GM21786 (cell line): ENCODE measurements around the gene TARS1.
"Not testable (repeated sequence)": the region's sequence is repeated elsewhere in the genome, so short reads cannot be mapped to it uniquely, and the experiment has no call there.

ENCODE experiments used
- ATAC-seq: cut with Tn5 transposase; IDR thresholded peaks from one replicate; pipeline ENCODE4 v1.9.1; 2021; ENCODE audit not compliant: unreplicated experiment

TARS1 gene

GRCh38 chr5:33487236-33487635 is 46.5 kb downstream of the TARS1 start:
- no peak for ATAC-seq

GRCh38 chr5:33488558-33489355 is 48.0 kb downstream of the TARS1 start:
- ATAC-seq, result no peak

DNA sequence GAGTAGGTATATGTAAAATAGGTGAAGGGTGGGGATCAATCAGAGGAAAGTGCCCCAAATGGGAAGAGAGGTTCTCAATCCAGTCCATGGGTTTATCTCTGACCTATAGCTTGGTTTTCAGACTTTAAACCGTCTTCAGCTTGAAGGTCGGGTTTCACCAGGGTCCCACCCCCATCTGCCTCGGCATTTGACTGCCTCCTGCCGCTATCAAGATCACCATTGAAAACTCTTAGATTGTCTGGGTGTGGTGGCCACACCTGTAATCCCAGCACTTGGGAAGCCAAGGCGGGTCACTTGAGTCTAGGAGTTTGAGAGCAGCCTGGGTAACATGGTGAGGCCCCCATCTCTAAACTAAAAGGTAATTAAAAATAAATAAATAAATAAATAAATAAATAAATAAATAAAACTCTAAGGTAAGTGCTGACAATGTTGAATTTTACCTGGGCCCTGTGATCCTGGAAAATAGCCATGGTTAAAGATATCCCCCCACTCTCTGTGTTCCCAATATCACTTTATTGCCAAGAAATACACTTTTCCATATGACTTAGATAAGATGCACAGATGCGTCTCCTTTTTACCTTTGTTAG is 48.8 kb downstream of the TARS1 start:
- no peak for ATAC-seq

DNA sequence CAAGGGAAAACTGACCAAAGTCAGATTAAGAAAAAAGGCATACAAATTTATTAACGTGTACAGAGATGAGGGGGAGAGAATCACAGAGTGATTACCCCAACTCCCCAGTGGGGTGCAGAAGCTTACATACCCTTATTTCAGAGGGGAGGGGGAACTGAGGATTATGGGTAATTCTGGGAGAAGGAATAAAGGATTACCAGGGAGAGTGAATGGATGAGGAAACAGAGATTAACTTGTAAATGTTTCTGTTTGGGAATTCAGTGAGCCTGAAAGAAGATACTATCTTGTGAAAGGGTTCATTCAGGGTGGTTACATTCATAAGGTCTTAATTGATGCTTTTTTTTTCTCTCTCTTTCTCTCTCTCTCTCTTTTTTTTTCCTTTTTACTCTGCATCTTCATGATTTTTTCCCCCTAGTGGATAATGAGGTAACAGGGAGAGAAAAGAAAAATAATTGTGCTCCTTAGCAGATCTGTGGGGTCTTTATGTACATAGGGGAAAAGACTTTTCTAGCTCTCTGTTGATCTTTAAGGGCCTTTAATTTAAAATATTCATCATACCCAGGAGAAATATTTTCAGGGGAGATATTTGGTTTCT is 49.4 kb downstream of the TARS1 start:
- ATAC-seq, result no peak

DNA sequence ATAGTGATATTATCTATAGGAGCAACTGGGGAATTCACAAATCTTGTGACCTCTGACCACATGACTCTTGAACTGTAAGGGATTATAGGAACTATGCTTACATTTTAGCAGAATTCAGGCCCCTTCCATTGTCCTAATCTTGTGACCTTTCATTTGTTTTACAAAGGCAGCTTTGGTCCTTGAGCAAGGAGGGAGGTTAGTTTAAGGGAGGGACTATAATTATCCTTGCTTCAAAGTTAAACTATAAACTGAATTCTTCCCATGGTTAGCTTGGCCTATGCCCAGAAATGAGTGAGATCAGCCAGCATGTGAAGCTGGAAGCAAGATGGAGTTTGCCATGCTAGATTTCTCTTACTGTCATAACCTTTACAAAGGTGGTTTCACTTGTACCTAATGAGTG is 51.2 kb downstream of the TARS1 start:
- no peak for ATAC-seq

- no peak for ATAC-seq
These were observed 53.7 kb downstream of the TARS1 start for GRCh38 chr5:33494466-33494865.

- ATAC-seq, result no peak
These were observed 60.5 kb downstream of the TARS1 start for GRCh38 chr5:33501260-33501659.

DNA sequence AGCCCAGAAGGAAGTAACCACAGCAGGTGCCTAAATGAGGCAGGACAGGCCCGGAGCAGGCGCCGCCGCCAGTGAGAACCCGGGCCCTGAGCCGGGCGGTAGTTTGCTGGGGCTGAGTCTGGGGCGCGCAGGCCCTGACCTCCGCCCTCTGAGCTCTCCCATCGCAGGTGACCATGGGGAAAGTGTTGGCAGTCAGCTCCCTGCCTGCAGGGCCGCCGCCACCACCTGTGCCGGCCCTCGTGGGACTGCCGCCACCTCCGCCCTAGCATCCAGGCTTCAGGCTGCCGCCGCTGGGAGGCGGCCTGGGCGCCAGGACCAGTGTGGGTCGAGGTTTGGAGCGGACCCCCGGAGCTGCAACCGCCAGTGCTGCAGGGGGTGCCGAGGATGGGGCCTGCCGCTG is 61.1 kb downstream of the TARS1 start:
- ATAC-seq, result no peak

GRCh38 chr5:33504570-33504969 is 63.8 kb downstream of the TARS1 start:
- ATAC-seq, result no peak

DNA sequence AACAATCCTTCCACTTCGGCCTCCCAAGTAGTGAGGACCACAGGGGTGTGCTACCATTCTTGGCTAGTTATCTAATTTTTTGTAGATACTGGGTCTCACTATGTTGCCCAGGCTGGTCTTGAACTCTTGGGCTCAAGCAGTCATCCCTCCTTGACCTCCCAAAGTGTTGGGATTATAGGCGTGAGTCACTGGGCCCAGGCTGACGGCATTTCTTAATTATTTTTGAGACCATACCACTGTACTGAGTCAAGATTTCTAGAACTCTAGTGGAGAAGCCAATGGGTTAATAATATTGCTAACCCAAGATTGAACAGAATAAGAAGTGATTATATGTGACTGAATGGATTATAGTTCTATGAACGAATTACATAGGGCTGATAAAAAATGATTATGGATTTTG is 66.7 kb downstream of the TARS1 start:
- ATAC-seq, result no peak

DNA sequence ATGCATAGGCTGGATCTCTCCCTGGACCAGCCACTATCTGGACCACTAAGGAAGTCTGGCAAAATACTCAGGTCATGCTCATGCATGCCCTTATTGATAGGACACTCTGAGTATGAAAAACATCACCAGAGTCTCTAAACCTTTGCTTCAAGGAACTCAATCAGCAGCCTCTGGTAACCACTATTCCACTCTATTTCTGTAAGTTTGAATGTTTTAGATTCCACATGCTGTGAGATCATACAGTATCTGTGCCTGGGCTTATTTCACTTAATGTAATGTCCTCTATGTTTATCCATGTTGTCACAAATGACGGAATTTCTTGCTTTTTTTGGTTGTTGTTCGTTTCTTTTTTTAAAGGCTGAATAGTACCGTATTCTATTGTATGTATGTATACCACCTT is 68.3 kb downstream of the TARS1 start:
- ATAC-seq, result no peak

DNA sequence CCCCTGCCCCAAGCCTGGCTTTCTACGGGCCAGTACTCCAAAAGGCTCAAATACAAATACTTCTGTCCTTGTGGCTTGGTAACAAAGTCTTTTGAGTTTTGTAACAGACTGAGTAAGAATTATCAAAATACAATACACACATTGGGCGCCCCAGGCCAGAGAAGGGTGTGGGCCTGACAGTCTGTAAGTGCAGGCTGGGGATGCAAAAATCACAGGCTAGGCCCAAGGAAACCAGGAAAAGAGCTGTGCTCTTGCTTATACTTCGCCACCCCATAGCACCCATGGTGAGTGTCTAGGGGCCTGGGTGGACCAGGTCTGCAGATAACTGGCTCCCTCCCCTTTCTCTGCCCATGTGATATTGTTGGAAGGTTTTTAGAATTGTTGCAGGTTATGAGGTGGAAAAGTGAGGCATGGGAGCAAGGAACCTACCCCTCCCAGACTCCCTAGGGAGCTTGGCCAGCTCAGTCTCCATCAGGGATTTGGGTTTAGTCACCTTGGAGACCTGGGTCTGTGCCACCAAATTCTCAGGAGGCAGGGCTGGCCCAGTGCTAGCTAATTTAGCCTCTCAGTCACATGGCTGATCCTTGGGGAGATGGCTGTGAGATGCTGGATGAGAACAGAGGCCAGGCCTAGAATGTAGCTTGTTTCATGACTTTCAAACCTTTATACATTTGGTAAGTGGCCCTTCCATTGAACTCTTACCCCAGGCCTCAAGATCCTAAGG is 72.9 kb downstream of the TARS1 start:
- ATAC-seq, result no peak

DNA sequence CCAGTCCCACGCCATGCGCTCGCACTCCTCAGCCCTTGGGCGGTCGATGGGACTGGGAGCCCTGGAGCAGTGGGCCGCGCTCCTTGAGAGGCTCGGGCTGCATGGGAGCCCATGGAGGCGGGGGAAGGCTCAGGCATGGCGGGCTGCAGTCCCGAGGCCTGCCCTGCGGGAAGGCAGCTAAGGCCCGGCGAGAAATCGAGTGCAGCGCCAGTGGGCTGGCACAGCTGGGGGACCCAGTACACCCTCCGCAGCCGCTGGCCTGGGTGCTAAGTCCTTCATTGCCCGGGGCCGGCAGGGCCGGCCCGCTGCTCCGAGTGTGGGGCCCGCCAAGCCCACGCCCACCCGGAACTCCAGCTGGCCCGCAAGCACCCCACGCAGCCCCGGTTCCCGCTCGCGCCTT is 74.6 kb downstream of the TARS1 start:
- ATAC-seq, result not testable (repeated sequence)

GRCh38 chr5:33516421-33516820 is 75.7 kb downstream of the TARS1 start:
- no peak for ATAC-seq
